ENCODE measurements around the gene KPNB1.
A peak's percentile ranks its signal among the peaks of the same experiment; 100 is the strongest.

The KPNB1 gene

DNA sequence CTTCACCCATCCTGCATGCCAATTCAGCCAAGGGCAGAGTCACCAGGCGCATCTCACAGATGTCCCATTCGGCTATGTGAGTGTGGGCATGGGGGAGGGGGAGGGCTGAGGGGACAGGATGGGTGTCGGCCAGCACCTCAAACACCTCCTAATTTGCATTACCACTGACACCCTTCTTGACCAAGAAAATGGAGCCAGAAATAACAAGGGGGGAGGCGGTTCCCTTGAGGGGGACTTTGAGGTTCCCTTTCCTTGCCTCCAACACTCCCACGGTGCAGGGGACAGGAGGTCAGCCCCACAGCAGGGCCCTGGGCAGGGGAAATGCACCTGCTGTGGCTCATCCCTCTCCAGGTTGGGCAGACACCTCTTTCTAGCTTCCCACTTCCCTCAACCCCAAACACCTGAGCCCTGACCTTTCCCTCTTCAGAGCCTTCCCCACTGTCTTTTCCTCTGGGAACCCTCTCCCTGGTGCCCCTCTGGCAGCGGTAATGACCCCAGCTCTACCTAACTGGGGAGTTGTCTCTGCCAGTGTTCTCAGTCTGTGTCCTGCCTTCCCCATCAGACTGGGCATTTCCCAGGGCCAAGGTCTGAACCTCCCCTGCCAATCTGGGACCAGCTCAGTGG is 65.2 kb downstream of the KPNB1 start:
- no peak for DNase-seq

DNA sequence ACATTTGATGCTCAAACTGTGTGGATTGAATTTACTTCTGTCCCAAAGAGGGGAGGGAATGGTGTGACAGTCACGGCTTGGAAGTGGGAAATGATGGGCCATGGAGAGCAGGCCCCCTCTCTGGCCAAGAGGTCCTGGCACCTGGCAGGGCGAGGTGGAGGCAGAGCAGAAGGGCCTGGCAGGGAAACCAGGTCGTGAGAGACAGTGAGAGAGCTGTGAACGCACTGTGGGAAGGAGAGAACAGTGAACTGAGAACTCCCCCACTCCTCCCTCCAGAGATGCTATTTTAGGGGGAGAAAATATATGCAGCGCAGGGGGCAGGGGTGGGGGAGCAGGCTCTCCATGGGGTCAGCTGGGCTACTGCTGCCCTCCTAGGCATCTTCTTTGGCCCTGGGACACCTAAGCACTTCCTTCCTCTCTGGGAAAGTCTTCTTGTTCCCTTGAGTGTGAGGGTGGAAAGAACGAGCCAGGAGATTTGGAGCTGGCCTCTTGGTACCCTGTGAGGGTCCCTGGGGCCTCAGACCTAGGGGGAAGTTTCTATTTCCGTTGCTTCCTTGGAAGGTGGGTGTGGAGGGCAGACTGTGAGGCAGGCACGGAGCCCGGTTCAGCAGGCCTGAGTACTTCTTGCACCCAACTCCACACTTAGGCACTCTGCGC is 66.1 kb downstream of the KPNB1 start:
- DNase-seq = no peak

GRCh38 chr17:47716375-47716774 is 66.7 kb downstream of the KPNB1 start:
- no peak for DNase-seq

- no peak for DNase-seq
These were observed 67.6 kb downstream of the KPNB1 start for GRCh38 chr17:47717261-47717697.

- no peak for DNase-seq
These were observed 68.4 kb downstream of the KPNB1 start for GRCh38 chr17:47717979-47718621.

DNA sequence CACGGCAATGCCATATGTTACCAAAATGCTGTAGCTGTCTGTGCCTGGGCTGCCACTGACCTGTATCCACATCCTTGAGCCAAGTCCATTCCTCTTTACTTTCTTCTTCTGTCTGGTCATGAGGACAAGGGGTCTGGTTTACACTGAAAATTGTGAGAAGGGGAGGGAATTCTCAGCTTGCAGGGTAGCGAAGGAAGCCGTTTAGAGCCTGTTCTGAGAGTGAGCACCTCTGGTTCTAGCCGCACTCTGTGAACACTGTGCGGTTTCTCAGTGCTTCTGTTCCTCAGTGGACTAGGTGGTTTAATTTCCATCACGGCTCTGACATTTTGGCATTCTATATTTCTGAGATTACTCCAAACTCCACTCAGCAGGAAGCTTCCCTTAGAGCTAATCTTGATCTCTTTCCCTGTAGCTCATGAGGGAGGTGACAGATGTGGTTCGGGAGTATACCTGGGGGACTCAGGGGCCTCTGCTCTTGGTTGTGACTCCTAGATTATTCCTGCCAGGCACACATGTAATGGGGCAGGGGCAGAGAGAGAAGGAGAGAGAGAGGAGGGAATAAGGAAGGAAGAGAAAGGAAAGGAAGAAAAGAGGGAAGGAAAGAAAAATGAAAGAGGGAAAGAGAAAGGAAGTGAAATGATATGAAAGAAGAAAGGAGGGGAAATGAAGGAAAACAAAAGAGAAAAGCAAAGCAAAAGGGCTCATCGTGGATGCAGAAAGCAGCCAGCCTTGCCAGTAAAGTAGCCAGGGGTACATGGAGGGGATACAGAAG is 69.1 kb downstream of the KPNB1 start:
- DNase-seq = no peak

DNA sequence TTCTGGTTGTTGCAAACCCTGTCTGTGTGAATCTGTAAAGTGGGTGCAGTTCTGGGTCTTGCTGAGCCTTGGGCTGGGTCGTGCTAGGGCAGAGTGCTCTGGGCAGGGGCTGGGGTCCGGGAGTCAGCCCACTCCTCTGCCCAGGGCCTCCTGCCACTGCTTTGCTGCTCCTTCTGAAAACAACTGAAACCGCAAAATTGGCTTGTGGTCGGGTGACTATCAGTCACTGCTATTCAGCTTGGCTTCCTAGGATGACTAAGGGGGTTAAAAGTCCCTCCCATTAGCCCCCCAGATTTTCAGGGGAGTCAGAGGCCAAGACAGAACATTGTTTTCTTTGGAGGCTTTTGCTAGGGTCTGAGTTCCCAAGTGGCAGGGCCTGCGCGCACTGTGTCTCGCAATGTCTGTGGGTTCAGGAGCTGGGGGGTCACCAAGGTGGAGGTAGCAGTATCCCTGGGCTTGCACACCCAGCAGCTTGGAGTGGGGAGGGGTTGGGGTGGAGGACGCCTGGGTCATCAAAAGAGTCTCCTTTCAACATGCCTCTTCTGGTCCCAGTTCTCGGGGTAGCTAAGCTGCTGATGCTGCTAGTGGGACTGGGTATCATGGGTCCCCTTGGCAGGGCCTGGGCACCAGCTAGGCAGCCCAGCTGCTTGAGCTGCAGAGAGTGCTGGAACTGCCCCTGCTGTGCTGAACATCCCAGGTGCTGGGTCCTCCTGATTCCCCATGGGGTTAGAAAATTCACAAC is 69.9 kb downstream of the KPNB1 start:
- no peak for DNase-seq

- no peak for DNase-seq
These were observed 70.5 kb downstream of the KPNB1 start for GRCh38 chr17:47720196-47720595.

GRCh38 chr17:47720754-47721533 is 71.2 kb downstream of the KPNB1 start:
- DNase-seq = peak; percentile 64

- no peak for DNase-seq
These were observed 72.0 kb downstream of the KPNB1 start for GRCh38 chr17:47721725-47722124.

DNA sequence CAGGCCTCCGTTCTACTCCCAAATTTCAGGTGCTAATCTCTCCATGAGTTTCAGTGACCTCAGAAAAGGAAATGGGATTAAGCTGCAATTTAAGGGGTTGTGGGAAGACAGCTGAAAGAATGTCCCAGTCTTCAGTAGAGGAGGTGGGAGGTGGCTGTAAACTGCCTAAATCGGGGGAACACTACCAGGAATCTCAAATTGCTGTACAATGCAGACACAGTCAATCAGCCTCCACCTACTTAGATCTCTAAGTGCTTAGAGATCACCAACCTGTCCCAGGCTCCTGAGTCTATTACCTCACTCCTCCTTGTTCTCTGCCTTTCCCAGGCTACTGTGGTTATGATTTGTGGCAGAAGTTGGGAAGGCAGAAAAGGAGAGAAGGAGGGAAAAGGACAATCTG is 75.0 kb downstream of the KPNB1 start:
- no peak for DNase-seq

DNA sequence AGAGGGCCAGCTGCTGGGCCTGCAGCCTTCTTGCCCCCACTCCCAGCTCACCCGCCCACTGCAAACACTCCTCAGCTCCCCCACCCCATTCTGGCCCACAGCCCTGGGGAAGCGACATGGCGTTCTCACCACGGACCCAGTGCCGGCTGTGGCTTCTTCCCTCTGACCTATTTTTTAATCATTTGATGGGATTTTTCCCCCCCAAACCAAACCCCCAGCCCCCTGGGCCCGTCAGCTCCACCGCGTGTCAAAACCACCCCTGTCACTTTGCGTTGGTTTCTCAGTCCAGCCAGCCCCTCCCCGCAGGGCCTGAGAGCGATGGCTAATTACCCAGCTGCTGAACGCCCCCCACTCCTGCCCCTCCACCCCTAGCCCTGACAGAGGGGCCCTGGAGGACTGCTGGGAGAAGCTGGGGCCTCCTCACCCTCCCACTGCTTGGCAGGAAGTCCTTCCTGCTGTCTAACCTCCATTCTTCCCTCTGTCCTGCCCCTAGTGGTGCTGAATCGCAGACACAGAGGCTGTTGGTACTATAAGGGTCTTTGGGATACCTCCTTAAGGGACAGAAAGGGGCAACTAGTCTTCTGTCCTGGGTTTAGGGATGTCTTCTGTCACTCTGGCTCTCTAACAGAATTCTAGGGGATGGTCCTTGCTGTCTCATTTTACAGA is 75.9 kb downstream of the KPNB1 start:
- no peak for DNase-seq

DNA sequence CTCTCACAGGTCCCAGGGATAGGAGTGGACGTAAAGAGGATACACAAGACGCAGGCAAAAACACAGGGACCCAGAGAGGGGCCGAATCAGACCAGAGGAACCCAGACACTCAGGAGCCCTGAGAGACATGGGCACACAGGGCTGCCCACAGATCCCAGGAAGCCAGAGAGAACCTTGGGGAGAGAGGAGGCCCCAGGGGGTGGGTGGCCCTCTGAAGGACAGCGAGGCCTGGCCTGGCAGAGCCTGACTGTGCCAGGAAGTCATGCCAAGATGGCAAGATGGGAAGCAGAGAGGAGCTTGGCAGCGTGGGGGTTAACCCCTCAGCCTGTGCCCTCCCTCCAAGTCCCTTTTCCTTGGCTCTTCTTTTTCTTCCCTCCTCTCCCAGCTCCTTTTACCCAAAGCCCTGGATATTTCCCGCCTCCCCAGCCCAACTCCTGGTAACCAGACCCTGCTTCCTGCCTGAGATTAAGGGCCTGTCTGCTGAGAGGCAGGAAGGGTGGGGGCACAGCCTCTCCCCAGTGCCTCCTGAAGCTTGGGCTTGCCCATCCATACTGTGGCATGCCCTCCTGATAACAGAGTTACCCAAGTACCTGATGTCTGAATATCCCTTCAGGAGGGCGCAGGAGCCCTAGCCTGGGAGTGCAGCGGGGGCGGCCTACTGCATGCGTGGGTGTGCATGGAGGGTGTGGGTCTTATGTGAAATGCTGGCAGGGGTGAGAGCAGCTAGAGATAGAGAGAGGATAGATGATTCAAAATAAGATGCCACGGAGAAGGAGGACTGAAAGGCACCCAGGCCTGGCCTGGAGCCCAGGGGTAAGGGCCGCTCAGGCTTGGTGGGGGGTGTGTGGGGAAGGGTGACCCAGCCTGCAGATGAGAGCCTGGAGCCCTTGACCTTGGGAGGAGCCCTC is 77.3 kb downstream of the KPNB1 start:
- peak; percentile 11 for DNase-seq

DNA sequence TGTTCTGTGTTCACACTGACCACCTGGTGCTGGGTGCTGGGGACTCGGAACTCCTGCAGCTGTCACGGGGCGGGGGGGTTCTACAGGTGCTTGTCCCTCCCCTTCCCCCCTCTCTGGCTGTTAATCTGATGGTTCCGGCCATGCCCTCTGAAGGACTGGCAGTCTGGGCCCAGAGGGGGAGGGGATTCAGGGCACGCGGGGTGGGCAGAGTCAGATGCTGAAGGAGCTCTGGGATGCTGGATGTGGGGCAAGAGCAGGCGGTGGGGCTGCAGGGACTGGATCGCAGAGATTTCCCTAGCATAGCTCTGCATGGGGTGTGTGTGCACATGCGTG is 78.0 kb downstream of the KPNB1 start:
- peak; percentile 13 for DNase-seq

GRCh38 chr17:47728214-47728877 is 78.6 kb downstream of the KPNB1 start:
- no peak for DNase-seq

DNA sequence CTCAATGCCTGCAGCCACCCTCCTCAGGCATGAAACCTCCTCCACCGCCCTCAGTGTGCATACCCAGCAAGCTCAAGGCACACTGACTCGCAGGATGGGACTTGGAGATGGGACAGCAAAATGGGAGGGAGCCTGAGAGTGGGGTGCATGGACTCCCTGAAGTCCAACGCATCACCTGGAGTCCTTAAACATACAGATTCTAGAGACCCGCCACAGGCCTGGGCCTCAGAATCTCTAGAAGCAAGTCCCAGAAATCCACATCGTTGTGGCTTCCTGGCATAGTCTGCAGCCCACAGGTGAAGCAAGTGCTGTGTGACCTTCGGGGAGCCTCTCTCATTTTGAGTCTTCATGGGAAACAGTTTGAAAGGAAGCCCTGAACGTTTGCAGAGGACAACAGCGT is 79.8 kb downstream of the KPNB1 start:
- DNase-seq = peak; percentile 0

DNA sequence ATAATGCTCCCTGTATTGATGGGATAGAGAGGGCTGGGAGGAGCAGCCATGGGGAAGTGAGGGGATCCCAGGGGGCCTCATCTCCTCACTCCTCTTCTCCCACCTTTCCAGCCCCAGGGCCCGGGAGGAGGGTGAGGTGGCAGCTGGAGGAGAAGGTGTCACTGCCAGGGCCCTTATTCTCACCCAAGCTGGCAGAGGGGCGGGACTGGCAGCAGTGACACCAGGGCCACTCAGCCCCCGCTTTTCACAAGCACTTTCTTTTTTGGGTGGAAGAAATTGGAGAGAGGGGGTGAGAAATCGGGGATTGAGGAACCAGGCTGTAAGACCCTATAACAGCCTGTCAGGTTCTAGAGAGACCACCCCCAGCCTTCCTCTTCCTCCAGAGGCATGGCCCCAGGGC is 81.0 kb downstream of the KPNB1 start:
- DNase-seq = no peak

DNA sequence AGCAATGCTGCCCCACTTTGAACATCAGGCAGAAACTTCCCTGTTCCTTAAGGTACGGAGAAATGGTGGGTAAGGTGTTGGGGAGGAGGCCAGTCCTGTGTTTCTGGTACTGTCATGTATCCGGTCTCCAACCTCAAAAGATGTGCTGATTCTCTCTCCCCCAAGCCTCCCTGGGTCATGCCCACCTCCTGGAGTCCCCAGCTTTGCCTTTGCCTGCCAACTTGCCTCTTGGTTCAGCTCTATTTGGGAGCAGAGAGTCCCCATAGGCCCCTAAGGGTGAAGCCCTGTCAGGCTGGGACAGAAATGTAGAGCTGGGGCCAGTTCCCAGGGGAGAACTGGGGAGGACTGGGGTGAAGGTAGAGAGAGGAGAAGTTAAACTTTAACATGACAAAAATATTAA is 81.7 kb downstream of the KPNB1 start:
- DNase-seq = no peak

DNA sequence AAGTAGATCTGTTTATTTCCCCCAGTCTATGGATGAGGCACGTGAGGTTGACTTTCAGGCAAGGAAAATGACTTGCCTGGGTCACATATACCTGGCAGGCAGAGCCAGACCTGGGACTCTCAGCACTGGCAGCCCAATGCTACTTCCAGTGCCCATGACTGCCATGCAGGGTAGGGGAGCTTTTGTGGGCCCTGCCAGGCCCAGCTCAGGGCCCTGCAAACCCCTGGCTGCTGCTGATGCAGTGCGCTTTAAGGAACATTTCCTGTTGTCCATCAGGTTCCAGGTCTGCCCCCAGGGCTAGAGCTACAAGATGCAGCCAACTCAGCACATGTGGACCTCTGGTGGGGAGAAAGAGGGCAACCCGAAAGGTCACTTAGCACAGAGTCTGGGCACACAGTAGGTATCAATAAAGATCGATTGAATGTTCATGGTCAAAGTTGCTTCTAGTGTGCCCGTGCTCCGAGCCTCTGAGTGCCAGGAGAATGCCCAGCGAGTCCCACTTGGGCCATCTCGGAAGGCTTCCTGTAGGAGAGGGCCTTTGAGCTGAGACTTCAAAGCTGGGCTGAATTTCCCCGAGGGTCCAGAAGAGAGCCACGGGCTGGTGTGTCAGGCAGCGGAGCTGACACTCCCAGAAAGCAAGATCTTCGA is 82.8 kb downstream of the KPNB1 start:
- DNase-seq = no peak

All from femur (tissue), 1 donor.